Measurements from ENCODE around the gene SSTR3. TPM values are rescaled to one million over a fixed set of nuclear protein-coding genes. Genes with fewer than 3 reads are reported as not detected.

SSTR3 gene
- polyA plus RNA-seq, 1 donor from 2014 or later: not detected

GRCh38 chr22:37248251-37248650 lies 36.0 kb upstream of the SSTR3 start:
- Histone ChIP-seq H3K27ac (ENCODE audit: low read length) (no peak overlapping the region), H3F3A (ENCODE audit: insufficient read depth, low read length, poor library complexity, severe bottlenecking) (no peaks in the 10 kb centered on the region), H3K4me3 (ENCODE audit: low read length) (no peak overlapping the region), H3K36me3 (ENCODE audit: insufficient read depth, low read length) (no peaks in the 10 kb centered on the region), H4K20me1 (ENCODE audit: insufficient read depth) (no peaks in the 10 kb centered on the region), H3K27me3 (ENCODE audit: insufficient read depth, low read depth, low read length) (no peaks in the 10 kb centered on the region), H3K9me3 (ENCODE audit: low read length) (no peaks in the 10 kb centered on the region), H3K9ac (ENCODE audit: low read length) (no peak overlapping the region), H3K4me2 (ENCODE audit: low read length) (no peak overlapping the region), H2AFZ (ENCODE audit: low read depth, low read length) (no peak overlapping the region), H3K9me2 (ENCODE audit: insufficient read depth, low read length) (no peaks in the 10 kb centered on the region), H3K79me2 (replicated peaks; ENCODE audit: insufficient read depth, low read length) (no peaks in the 10 kb centered on the region)
- TF ChIP-seq CTCF (IDR thresholded peaks at IDR 0.05; ENCODE audit: poor library complexity, severe bottlenecking): no peak
- TF ChIP-seq MXI1 (conservative IDR thresholded peaks at IDR 0.05; ENCODE audit: poor library complexity, severe bottlenecking): no peak
- no peak for TF ChIP-seq POLR2AphosphoS5 (IDR thresholded peaks at IDR 0.05)

GRCh38 chr22:37245740-37246139 lies 33.5 kb upstream of the SSTR3 start:
- H3F3A ChIP-seq (ENCODE audit: insufficient read depth, low read length, poor library complexity, severe bottlenecking): no peaks in the 10 kb centered on the region
- no peak for TF ChIP-seq REST (IDR thresholded peaks at IDR 0.05; ENCODE audit: borderline replicate concordance)
- no peak for TF ChIP-seq EP300 (conservative IDR thresholded peaks at IDR 0.05; ENCODE audit: poor library complexity, severe bottlenecking)
- TF ChIP-seq SMC3 (conservative IDR thresholded peaks at IDR 0.05; ENCODE audit: poor library complexity): no peak
- no peak for TF ChIP-seq EZH2 (IDR thresholded peaks at IDR 0.05; ENCODE audit: borderline replicate concordance, insufficient read depth, low read length, poor library complexity, severe bottlenecking)
- TF ChIP-seq TAF1 (IDR thresholded peaks at IDR 0.05; ENCODE audit: low read depth): no peak
- TF ChIP-seq MXI1 (conservative IDR thresholded peaks at IDR 0.05; ENCODE audit: poor library complexity, severe bottlenecking): no peak
- no peak for TF ChIP-seq POLR2AphosphoS5 (IDR thresholded peaks at IDR 0.05)
- TF ChIP-seq RAD21 (conservative IDR thresholded peaks at IDR 0.05): no peak
- TF ChIP-seq CTCF (IDR thresholded peaks at IDR 0.05; ENCODE audit: poor library complexity, severe bottlenecking): no peak
- H3K4me2 ChIP-seq (ENCODE audit: low read length): no peak overlapping the region
- H3K36me3 ChIP-seq (ENCODE audit: insufficient read depth, low read length): no peaks in the 10 kb centered on the region
- no peak overlapping the region for H2AFZ ChIP-seq (ENCODE audit: low read depth, low read length)
- no peak overlapping the region for H3K4me3 ChIP-seq (ENCODE audit: low read length)
- H3K9me2 ChIP-seq (ENCODE audit: insufficient read depth, low read length): no peaks in the 10 kb centered on the region
- no peaks in the 10 kb centered on the region for H3K27me3 ChIP-seq (ENCODE audit: insufficient read depth, low read depth, low read length)
- H3K79me2 ChIP-seq (replicated peaks; ENCODE audit: insufficient read depth, low read length): no peaks in the 10 kb centered on the region
- no peaks in the 10 kb centered on the region for H3K9me3 ChIP-seq (ENCODE audit: low read length)
- no peaks in the 10 kb centered on the region for H4K20me1 ChIP-seq (ENCODE audit: insufficient read depth)
- no peak overlapping the region for H3K27ac ChIP-seq (ENCODE audit: low read length)
- H3K9ac ChIP-seq (ENCODE audit: low read length): no peak overlapping the region

Measured in neural cell (in vitro differentiated cells).